H9 (cell line): ENCODE measurements around the gene SLC1A5. TPM values are rescaled to one million over a fixed set of nuclear protein-coding genes. Genes with fewer than 3 reads are reported as not detected.

Experiments used
- DNase-seq: peaks from one replicate; pipeline ENCODE4 v3.0.0-alpha.2; 2017
- H2AFZ ChIP-seq: one replicate; pipeline ENCODE4 v1.6.1; 2013; ENCODE audit warnings: mild to moderate bottlenecking, low read length, control low read depth, moderate library complexity
- H2AK5ac ChIP-seq: 2 replicates; pipeline ENCODE4 v1.6.1; 2013; ENCODE audit warnings: low read length, control low read depth, mixed read lengths; ENCODE audit not compliant: insufficient read length
- H2BK120ac ChIP-seq: one replicate; pipeline ENCODE4 v1.6.1; 2013; ENCODE audit warnings: low read depth, mild to moderate bottlenecking, low read length, control low read depth, inconsistent platforms; ENCODE audit not compliant: poor library complexity, severe bottlenecking
- H2BK12ac ChIP-seq: 2 replicates; pipeline ENCODE4 v1.6.1; 2013; ENCODE audit warnings: low read length, control low read depth, mixed read lengths, low read depth; ENCODE audit not compliant: insufficient read length
- H2BK15ac ChIP-seq: 2 replicates; pipeline ENCODE4 v1.6.1; 2013; ENCODE audit warnings: low read depth, low read length, control low read depth
- H2BK20ac ChIP-seq: one replicate; pipeline ENCODE4 v1.6.1; 2013; ENCODE audit warnings: low read depth, mild to moderate bottlenecking, low read length, control low read depth, inconsistent platforms; ENCODE audit not compliant: poor library complexity, severe bottlenecking
- H2BK5ac ChIP-seq: 2 replicates; pipeline ENCODE4 v1.6.1; 2013; ENCODE audit warnings: low read length, control low read depth, mixed read lengths; ENCODE audit not compliant: insufficient read length
- H3K14ac ChIP-seq: 2 replicates; pipeline ENCODE4 v1.6.1; 2013; ENCODE audit warnings: low read length, control low read depth; ENCODE audit not compliant: insufficient read depth
- H3K18ac ChIP-seq: 2 replicates; pipeline ENCODE4 v1.6.1; 2013; ENCODE audit warnings: low read depth, mild to moderate bottlenecking, mixed read lengths, low read length, control low read depth; ENCODE audit not compliant: insufficient read length
- H3K23ac ChIP-seq: 2 replicates; pipeline ENCODE4 v1.6.1; 2013; ENCODE audit warnings: low read length, control low read depth, mixed read lengths, low read depth; ENCODE audit not compliant: insufficient read length
- H3K23me2 ChIP-seq: 2 replicates; pipeline ENCODE4 v1.6.1; 2013; ENCODE audit warnings: low read depth, mild to moderate bottlenecking, mixed read lengths, low read length, control low read depth; ENCODE audit not compliant: insufficient read length, poor library complexity, severe bottlenecking
- H3K27ac ChIP-seq: 2 replicates; pipeline ENCODE4 v1.5.1; 2013; ENCODE audit warnings: low read length, control low read depth, mixed read lengths, low read depth; ENCODE audit not compliant: insufficient read length
- H3K27me3 ChIP-seq: 2 replicates; pipeline ENCODE4 v1.6.1; 2013; ENCODE audit warnings: low read length, control low read depth, inconsistent platforms; ENCODE audit not compliant: insufficient read depth
- H3K4ac ChIP-seq: 2 replicates; pipeline ENCODE4 v1.6.1; 2013; ENCODE audit warnings: low read depth, mild to moderate bottlenecking, control low read depth, inconsistent platforms, low read length, moderate library complexity
- H3K4me1 ChIP-seq: 2 replicates; pipeline ENCODE4 v1.6.1; 2013; ENCODE audit warnings: low read length, control low read depth, inconsistent platforms; ENCODE audit not compliant: insufficient read depth
- H3K4me2 ChIP-seq: 2 replicates; pipeline ENCODE4 v1.6.1; 2013; ENCODE audit warnings: low read length, control low read depth, mixed read lengths; ENCODE audit not compliant: insufficient read length, insufficient read depth
- H3K56ac ChIP-seq: 2 replicates; pipeline ENCODE4 v1.6.1; 2013; ENCODE audit warnings: low read depth, mild to moderate bottlenecking, mixed read lengths, low read length, control low read depth; ENCODE audit not compliant: insufficient read length
- H3K79me1 ChIP-seq: 2 replicates; pipeline ENCODE4 v1.6.1; 2013; ENCODE audit warnings: low read depth, mild to moderate bottlenecking, moderate library complexity, low read length, control low read depth, inconsistent platforms; ENCODE audit not compliant: insufficient read depth, poor library complexity, severe bottlenecking
- H3K79me2 ChIP-seq: 2 replicates; pipeline ENCODE4 v1.6.1; 2013; ENCODE audit warnings: low read length, control low read depth, inconsistent platforms; ENCODE audit not compliant: insufficient read depth
- H3K9ac ChIP-seq: 2 replicates; pipeline ENCODE4 v1.6.1; 2013; ENCODE audit warnings: low read length, control low read depth, mixed read lengths; ENCODE audit not compliant: insufficient read length; ENCODE audit errors: extremely low read depth
- H3K9me3 ChIP-seq: one replicate; pipeline ENCODE4 v1.6.1; 2013; ENCODE audit warnings: low read depth, low read length, inconsistent platforms; ENCODE audit not compliant: control insufficient read depth
- H3T11ph ChIP-seq: one replicate; pipeline ENCODE4 v1.6.1; 2013; ENCODE audit warnings: mild to moderate bottlenecking, low read length, control low read depth, inconsistent platforms
- H4K20me1 ChIP-seq: one replicate; pipeline ENCODE4 v1.6.1; 2013; ENCODE audit not compliant: control insufficient read depth, insufficient read length, insufficient read depth
- H4K5ac ChIP-seq: 2 replicates; pipeline ENCODE4 v1.6.1; 2013; ENCODE audit warnings: low read depth, mild to moderate bottlenecking, mixed read lengths, low read length, control low read depth; ENCODE audit not compliant: insufficient read length
- H4K8ac ChIP-seq: replicated peaks from 2 replicates; pipeline ENCODE4 v1.6.1; 2013; ENCODE audit warnings: low read length, control low read depth, mixed read lengths, low read depth; ENCODE audit not compliant: insufficient read length
- H4K91ac ChIP-seq: 2 replicates; pipeline ENCODE4 v1.6.1; 2013; ENCODE audit warnings: low read depth, mild to moderate bottlenecking, moderate library complexity, mixed read lengths, low read length, control low read depth; ENCODE audit not compliant: insufficient read length
- H3K27ac Mint-ChIP-seq, 3 experiments: 2 replicates in 2 of 3; 3 replicates in 1 of 3; pipeline ENCODE4 v1.8.0; 2020 to 2021; ENCODE audit warnings: mixed read lengths in 3 of 3, mild to moderate bottlenecking in 1 of 3, moderate library complexity in 1 of 3
- H3K27me3 Mint-ChIP-seq: 2 replicates; pipeline ENCODE4 v1.8.0; 2021; ENCODE audit warnings: low read depth, mild to moderate bottlenecking, moderate library complexity, mixed read lengths
- H3K36me3 Mint-ChIP-seq, 3 experiments: 2 replicates in 2 of 3; 3 replicates in 1 of 3; pipeline ENCODE4 v1.8.0; 2020 to 2021; ENCODE audit warnings: low read depth in 3 of 3, mixed read lengths in 3 of 3; ENCODE audit not compliant: insufficient read depth in 1 of 3
- H3K4me1 Mint-ChIP-seq, 2 experiments: 2 replicates each; pipeline ENCODE4 v1.8.0; 2020; ENCODE audit warnings: mixed read lengths in 2 of 2
- H3K4me3 Mint-ChIP-seq, 2 experiments: 2 replicates in 1 of 2; 3 replicates in 1 of 2; pipeline ENCODE4 v1.8.0; 2020 to 2021; ENCODE audit warnings: mild to moderate bottlenecking in 2 of 2, mixed read lengths in 2 of 2, moderate library complexity in 1 of 2
- H3K9me3 Mint-ChIP-seq, 2 experiments: 2 replicates in 1 of 2; 3 replicates in 1 of 2; pipeline ENCODE4 v1.8.0; 2020; ENCODE audit warnings: mild to moderate bottlenecking in 2 of 2, mixed read lengths in 2 of 2, moderate library complexity in 1 of 2
- WGBS: extraction: QIAGEN DNeasy Blood & Tissue Kit; methylation state at CpG from one replicate; pipeline ENCODE4 v1.1.7; 2013; ENCODE audit warnings: missing lambda C conversion rate, low lambda C conversion rate, mixed read lengths; ENCODE audit not compliant: insufficient read length; ENCODE audit errors: extremely low coverage; 5-methylcytosine and 5-hydroxymethylcytosine counted together
- total RNA-seq: library from RNA; stranded (reverse); gene quantifications from 2 replicates; pipeline ENCODE4 v1.2.1, GENCODE V29; 2021
- TF ChIP-seq, protein P1 (sequence below): fragments of 200-600 bp; sonication (generic); conservative IDR thresholded peaks from 3 replicates; pipeline ENCODE4 v1.8.0; 2021; ENCODE audit warnings: antibody characterized with exemption, mild to moderate bottlenecking

The SLC1A5 gene
- total RNA-seq, 1 experiment from 2014 or later = 258 TPM

DNA sequence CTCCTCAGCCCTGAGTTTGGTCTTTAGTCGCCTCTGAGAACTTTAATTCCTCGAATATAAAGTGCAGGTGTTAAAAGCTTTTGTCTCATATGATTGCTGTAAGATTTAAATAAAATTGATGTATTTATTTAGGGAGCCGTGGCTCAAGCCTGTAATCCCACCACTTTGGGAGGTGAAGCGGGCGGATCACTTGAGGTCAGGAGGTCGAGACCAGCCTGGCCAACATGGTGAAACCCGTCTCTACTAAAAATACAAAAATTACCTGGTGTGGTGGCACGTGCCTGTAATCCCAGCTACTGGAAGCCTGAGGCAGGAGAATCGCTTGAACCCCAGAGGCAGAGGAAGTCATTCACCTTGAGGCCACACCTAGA is 559 bp upstream of the SLC1A5 start:
- no peak overlapping the region for H3K9ac ChIP-seq
- Mint-ChIP-seq H3K27me3 (peaks cover 18% of the 10 kb centered on the region), H3K4me3 (peak overlapping the region in 1 of 2 experiments; percentile 100; a peak in 2 of 5 replicates), H3K9me3 (no peaks in the 10 kb centered on the region; a peak in 1 of 5 replicates), H3K27ac (peak overlapping the region in 2 of 3 experiments; percentile 52 to 77; a peak in 2 of 7 replicates), H3K36me3 (peaks cover 17 to 29% (median 23%) of the 10 kb centered on the region in 3 experiments), H3K4me1 (peaks cover 18 to 30% of the 10 kb centered on the region in 2 experiments)
- peak overlapping the region; percentile 43 for H2AK5ac ChIP-seq
- TF ChIP-seq, protein P1, sequence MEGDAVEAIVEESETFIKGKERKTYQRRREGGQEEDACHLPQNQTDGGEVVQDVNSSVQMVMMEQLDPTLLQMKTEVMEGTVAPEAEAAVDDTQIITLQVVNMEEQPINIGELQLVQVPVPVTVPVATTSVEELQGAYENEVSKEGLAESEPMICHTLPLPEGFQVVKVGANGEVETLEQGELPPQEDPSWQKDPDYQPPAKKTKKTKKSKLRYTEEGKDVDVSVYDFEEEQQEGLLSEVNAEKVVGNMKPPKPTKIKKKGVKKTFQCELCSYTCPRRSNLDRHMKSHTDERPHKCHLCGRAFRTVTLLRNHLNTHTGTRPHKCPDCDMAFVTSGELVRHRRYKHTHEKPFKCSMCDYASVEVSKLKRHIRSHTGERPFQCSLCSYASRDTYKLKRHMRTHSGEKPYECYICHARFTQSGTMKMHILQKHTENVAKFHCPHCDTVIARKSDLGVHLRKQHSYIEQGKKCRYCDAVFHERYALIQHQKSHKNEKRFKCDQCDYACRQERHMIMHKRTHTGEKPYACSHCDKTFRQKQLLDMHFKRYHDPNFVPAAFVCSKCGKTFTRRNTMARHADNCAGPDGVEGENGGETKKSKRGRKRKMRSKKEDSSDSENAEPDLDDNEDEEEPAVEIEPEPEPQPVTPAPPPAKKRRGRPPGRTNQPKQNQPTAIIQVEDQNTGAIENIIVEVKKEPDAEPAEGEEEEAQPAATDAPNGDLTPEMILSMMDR = no peak
- no peak overlapping the region for H2BK15ac ChIP-seq
- no peak overlapping the region for H3K4me2 ChIP-seq
- H3K9me3 ChIP-seq = no peaks in the 10 kb centered on the region
- H3K4me1 ChIP-seq = peaks cover 5% of the 10 kb centered on the region; the same call in 1 of the 2 replicates
- H2AFZ ChIP-seq = no peak overlapping the region
- H3K23ac ChIP-seq = no peak overlapping the region
- peak overlapping the region; percentile 39 for H3K18ac ChIP-seq
- no peak overlapping the region for H3T11ph ChIP-seq
- peaks cover 32% of the 10 kb centered on the region; the same call in 1 of the 2 replicates for H3K79me2 ChIP-seq
- no peak overlapping the region for H4K5ac ChIP-seq
- DNase-seq = no peak
- H3K56ac ChIP-seq = no peak overlapping the region
- no peak overlapping the region for H4K91ac ChIP-seq
- H2BK120ac ChIP-seq = no peak overlapping the region
- H3K27ac ChIP-seq = no peak overlapping the region
- H4K20me1 ChIP-seq = peaks cover 4% of the 10 kb centered on the region
- peaks cover 23% of the 10 kb centered on the region for H3K23me2 ChIP-seq
- no peaks in the 10 kb centered on the region for H3K79me1 ChIP-seq
- H2BK20ac ChIP-seq = no peak overlapping the region
- no peak overlapping the region for H3K14ac ChIP-seq
- no peak overlapping the region for H3K4ac ChIP-seq
- H4K8ac ChIP-seq = no peak overlapping the region
- no peaks in the 10 kb centered on the region; the same call in 1 of the 2 replicates for H3K27me3 ChIP-seq
- no peak overlapping the region for H2BK12ac ChIP-seq
- no CpG with 5 or more reads among the region's 9 CpGs for WGBS
- H2BK5ac ChIP-seq = no peak overlapping the region
